ENCODE measurements around the gene TMEM201. TPM values are rescaled to one million over a fixed set of nuclear protein-coding genes. Genes with fewer than 3 reads are reported as not detected.

The TMEM201 gene
- total RNA-seq, 2 donors from 2014 or later: 5.1 to 18.1 TPM

GRCh38 chr1:9586147-9586766 is 2.5 kb upstream of the TMEM201 start:
- Histone ChIP-seq H3K9ac (ENCODE audit: low read depth in 2 of 2, low read length in 2 of 2) (no peak overlapping the region), H3K27ac (no peak overlapping the region), H3K36me3 (no peaks in the 10 kb centered on the region), H3K9me3 (no peaks in the 10 kb centered on the region), H3K4me1 (no peaks in the 10 kb centered on the region), H3K4me3 (no peak overlapping the region), H3K27me3 (no peaks in the 10 kb centered on the region)
- no peak for DNase-seq
- TF ChIP-seq CTCF (IDR thresholded peaks at IDR 0.05): no peak
- intact Hi-C loops (cut with DNase I): no loop called here

- intact Hi-C loops (cut with DNase I): no loop called here
- DNase-seq: peak; percentile 36
Measured at GRCh38 chr1:9589144-9589718, 520 bp downstream of the TMEM201 start.

GRCh38 chr1:9589719-9590157 is 1.0 kb downstream of the TMEM201 start:
- Histone ChIP-seq H3K4me1 (no peaks in the 10 kb centered on the region), H3K9ac (ENCODE audit: low read depth in 2 of 2, low read length in 2 of 2) (peak overlapping the region; percentile 33 to 79), H3K4me3 (peak overlapping the region; percentile 87), H3K9me3 (no peaks in the 10 kb centered on the region), H3K27ac (peak overlapping the region; percentile 10), H3K27me3 (no peaks in the 10 kb centered on the region), H3K36me3 (no peaks in the 10 kb centered on the region)
- intact Hi-C loops (cut with DNase I): no loop called here
- TF ChIP-seq CTCF (IDR thresholded peaks at IDR 0.05): no peak
- DNase-seq: no peak

More at GRCh38 chr1:9589144-9589718, 520 bp downstream of the TMEM201 start:
- Histone ChIP-seq H3K4me1 (no peaks in the 10 kb centered on the region), H3K27me3 (no peaks in the 10 kb centered on the region), H3K9ac (ENCODE audit: low read depth in 2 of 2, low read length in 2 of 2) (peak overlapping the region; percentile 33 to 79), H3K36me3 (no peaks in the 10 kb centered on the region), H3K4me3 (peak overlapping the region; percentile 87), H3K9me3 (no peaks in the 10 kb centered on the region), H3K27ac (peak overlapping the region; percentile 10)
- no peak for TF ChIP-seq CTCF (IDR thresholded peaks at IDR 0.05)

GRCh38 chr1:9590201-9590600 is 1.5 kb downstream of the TMEM201 start:
- no peak overlapping the region for H3K4me3 ChIP-seq
- DNase-seq: no peak
- H3K27ac ChIP-seq: no peak overlapping the region
- no peaks in the 10 kb centered on the region for H3K36me3 ChIP-seq
- intact Hi-C loops (cut with DNase I): no loop called here
- H3K27me3 ChIP-seq: no peaks in the 10 kb centered on the region
- H3K4me1 ChIP-seq: no peaks in the 10 kb centered on the region
- TF ChIP-seq CTCF (IDR thresholded peaks at IDR 0.05): no peak
- peak overlapping the region; percentile 30 to 79 for H3K9ac ChIP-seq (ENCODE audit: low read depth in 2 of 2, low read length in 2 of 2)
- H3K9me3 ChIP-seq: no peaks in the 10 kb centered on the region

DNA sequence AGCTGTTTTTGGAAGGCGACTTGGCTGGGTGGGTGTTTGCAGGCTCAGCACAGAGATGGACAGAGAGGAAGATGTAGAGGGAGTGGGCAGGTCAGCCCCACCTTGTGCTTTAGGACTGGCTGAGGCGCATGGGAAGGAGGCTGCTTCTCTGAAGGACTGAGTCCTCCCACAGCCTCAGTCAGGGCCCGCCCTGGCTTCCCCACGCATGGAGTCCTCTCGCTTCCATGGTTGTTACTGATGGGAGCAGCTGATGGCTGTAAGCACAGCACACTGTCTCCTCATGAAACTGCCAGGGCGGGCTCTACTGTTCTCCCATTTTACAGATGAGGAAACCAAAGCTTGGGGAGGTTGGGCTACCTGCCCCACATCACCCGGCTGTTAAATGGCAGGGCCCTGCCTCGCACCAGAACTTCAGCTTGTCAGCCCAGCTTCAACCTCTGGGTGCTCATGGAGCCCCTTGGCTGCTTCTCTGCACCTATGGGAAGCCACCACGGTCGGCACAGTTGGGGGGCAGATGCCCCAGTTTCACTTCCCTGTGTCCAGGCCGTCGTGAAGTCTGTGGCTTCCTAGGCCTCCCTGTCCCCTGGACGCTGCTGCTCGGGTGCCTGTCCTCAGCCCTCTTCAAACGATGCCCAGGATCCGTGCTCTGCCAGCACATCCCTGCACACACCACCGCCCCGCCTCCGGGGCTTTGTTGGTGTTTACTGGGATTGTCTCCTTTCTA is 2.4 kb downstream of the TMEM201 start:
- Histone ChIP-seq H3K27me3 (no peaks in the 10 kb centered on the region), H3K4me1 (no peaks in the 10 kb centered on the region), H3K9ac (ENCODE audit: low read depth in 2 of 2, low read length in 2 of 2) (no peak overlapping the region), H3K4me3 (no peak overlapping the region), H3K36me3 (no peaks in the 10 kb centered on the region), H3K9me3 (no peaks in the 10 kb centered on the region), H3K27ac (no peak overlapping the region)
- intact Hi-C loops (cut with DNase I): no loop called here
- TF ChIP-seq CTCF (IDR thresholded peaks at IDR 0.05): no peak
- DNase-seq: no peak
